HG03175 (cell line): ENCODE measurements around the gene C2orf92.

Source experiments
- ATAC-seq: cut with Tn5 transposase; IDR thresholded peaks from one replicate; pipeline ENCODE4 v1.9.1; 2021; ENCODE audit warnings: mild to moderate bottlenecking, moderate library complexity; ENCODE audit not compliant: unreplicated experiment

Gene C2orf92

GRCh38 chr2:97741251-97741650 lies 71.7 kb downstream of the C2orf92 start:
- no peak for ATAC-seq

- no peak for ATAC-seq
Measured at GRCh38 chr2:97741686-97742085, 72.2 kb downstream of the C2orf92 start.

GRCh38 chr2:97742381-97742847 lies 72.9 kb downstream of the C2orf92 start:
- no peak for ATAC-seq

GRCh38 chr2:97743913-97744312 lies 74.4 kb downstream of the C2orf92 start:
- ATAC-seq = no peak

GRCh38 chr2:97745474-97746174 lies 76.1 kb downstream of the C2orf92 start:
- ATAC-seq = peak; percentile 58

- no peak for ATAC-seq
Measured at GRCh38 chr2:97747285-97747684, 77.8 kb downstream of the C2orf92 start.

- no peak for ATAC-seq
Measured at GRCh38 chr2:97747716-97748115, 78.2 kb downstream of the C2orf92 start.

- no peak for ATAC-seq
Measured at GRCh38 chr2:97749581-97749980, 80.1 kb downstream of the C2orf92 start.

- ATAC-seq = no peak
Measured at GRCh38 chr2:97750017-97750416, 80.5 kb downstream of the C2orf92 start.

GRCh38 chr2:97751752-97752151 lies 82.2 kb downstream of the C2orf92 start:
- ATAC-seq = no peak
